ENCODE results near the gene ST8SIA6. TPM values are rescaled to one million over a fixed set of nuclear protein-coding genes. Genes with fewer than 3 reads are reported as not detected.
"Not testable (repeated sequence)": the region's sequence is repeated elsewhere in the genome, so short reads cannot be mapped to it uniquely, and the experiment has no call there.

The ST8SIA6 gene
- total RNA-seq, 1 donor from 2014 or later = 0.13 TPM

GRCh38 chr10:17335065-17335464, 119.3 kb downstream of the ST8SIA6 start:
- DNase-seq (no peak), ATAC-seq (ENCODE audit: low read depth) (no peak)
- ChIA-PET CTCF (no interaction called here), POLR2A (no interaction called here)
- H3K27me3 Mint-ChIP-seq = peaks cover 6% of the 10 kb centered on the region
- H3K4me3 Mint-ChIP-seq = no peak overlapping the region
- no peak for TF ChIP-seq CTCF (IDR thresholded peaks at IDR 0.05)
- H3K9me3 Mint-ChIP-seq = peaks cover 1% of the 10 kb centered on the region
- H3K36me3 Mint-ChIP-seq (ENCODE audit: low read depth) = no peaks in the 10 kb centered on the region
- intact Hi-C loops (cut with micrococcal nuclease) = no loop called here
- H3K27ac Mint-ChIP-seq = no peak overlapping the region
- no peaks in the 10 kb centered on the region for H3K4me1 Mint-ChIP-seq

- no peaks in the 10 kb centered on the region for H3K4me1 Mint-ChIP-seq
- no peak overlapping the region for H3K4me3 Mint-ChIP-seq
- peaks cover 6% of the 10 kb centered on the region for H3K27me3 Mint-ChIP-seq
- intact Hi-C loops (cut with micrococcal nuclease) = no loop called here
- no peak for TF ChIP-seq CTCF (IDR thresholded peaks at IDR 0.05)
- no peaks in the 10 kb centered on the region for H3K9me3 Mint-ChIP-seq
- H3K36me3 Mint-ChIP-seq (ENCODE audit: low read depth) = no peaks in the 10 kb centered on the region
- POLR2A ChIA-PET = no interaction called here
- no peak for ATAC-seq (ENCODE audit: low read depth)
- H3K27ac Mint-ChIP-seq = no peak overlapping the region
- DNase-seq = no peak
- CTCF ChIA-PET = no interaction called here
Measured at GRCh38 chr10:17330501-17330900, 123.9 kb downstream of the ST8SIA6 start.

GRCh38 chr10:17326377-17326776, 128.0 kb downstream of the ST8SIA6 start:
- TF ChIP-seq CTCF (IDR thresholded peaks at IDR 0.05) = no peak
- Mint-ChIP-seq H3K36me3 (ENCODE audit: low read depth) (no peaks in the 10 kb centered on the region), H3K4me1 (no peaks in the 10 kb centered on the region), H3K4me3 (no peak overlapping the region), H3K27me3 (peaks cover 3% of the 10 kb centered on the region), H3K9me3 (no peaks in the 10 kb centered on the region), H3K27ac (no peak overlapping the region)
- ChIA-PET POLR2A (no interaction called here), CTCF (no interaction called here)
- ATAC-seq (ENCODE audit: low read depth) = no peak
- DNase-seq = no peak
- intact Hi-C loops (cut with micrococcal nuclease) = no loop called here

- H3K27ac Mint-ChIP-seq; H3K9me3 Mint-ChIP-seq; H3K4me3 Mint-ChIP-seq; DNase-seq; H3K36me3 Mint-ChIP-seq (ENCODE audit: low read depth); H3K27me3 Mint-ChIP-seq; intact Hi-C loops (cut with micrococcal nuclease); H3K4me1 Mint-ChIP-seq; POLR2A ChIA-PET; ATAC-seq (ENCODE audit: low read depth); CTCF ChIA-PET: not testable (repeated sequence)
Measured at GRCh38 chr10:17321957-17322356, 132.4 kb downstream of the ST8SIA6 start.

- H3K27me3 Mint-ChIP-seq = peaks cover under 1% of the 10 kb centered on the region
- H3K27ac Mint-ChIP-seq = no peak overlapping the region
- H3K4me3 Mint-ChIP-seq = no peak overlapping the region
- CTCF ChIA-PET = no interaction called here
- no peak for TF ChIP-seq CTCF (IDR thresholded peaks at IDR 0.05)
- intact Hi-C loops (cut with micrococcal nuclease) = no loop called here
- no peak for ATAC-seq (ENCODE audit: low read depth)
- POLR2A ChIA-PET = no interaction called here
- peaks cover 5% of the 10 kb centered on the region for H3K4me1 Mint-ChIP-seq
- H3K9me3 Mint-ChIP-seq = no peaks in the 10 kb centered on the region
- no peaks in the 10 kb centered on the region for H3K36me3 Mint-ChIP-seq (ENCODE audit: low read depth)
- no peak for DNase-seq
Measured at GRCh38 chr10:17316488-17317170, 137.8 kb downstream of the ST8SIA6 start.

- ChIA-PET CTCF (no interaction called here), POLR2A (no interaction called here)
- H3K9me3 Mint-ChIP-seq = no peaks in the 10 kb centered on the region
- no peak overlapping the region for H3K4me3 Mint-ChIP-seq
- TF ChIP-seq CTCF (IDR thresholded peaks at IDR 0.05) = no peak
- intact Hi-C loops (cut with micrococcal nuclease) = no loop called here
- DNase-seq = no peak
- H3K36me3 Mint-ChIP-seq (ENCODE audit: low read depth) = no peaks in the 10 kb centered on the region
- no peaks in the 10 kb centered on the region for H3K4me1 Mint-ChIP-seq
- no peak for ATAC-seq (ENCODE audit: low read depth)
- H3K27ac Mint-ChIP-seq = no peak overlapping the region
- peaks cover 18% of the 10 kb centered on the region for H3K27me3 Mint-ChIP-seq
Measured at GRCh38 chr10:17309435-17309834, 145.0 kb downstream of the ST8SIA6 start.

Measured in activated B cell treated with CpG ODN at 0.5 μM for 24 hours (primary cell).